Measurements from ENCODE around the gene VAV2. TPM values are rescaled to one million over a fixed set of nuclear protein-coding genes. Genes with fewer than 3 reads are reported as not detected.
"Not testable (repeated sequence)": the region's sequence is repeated elsewhere in the genome, so short reads cannot be mapped to it uniquely, and the experiment has no call there.

Gene VAV2
- total RNA-seq, 1 donor from 2014 or later, result 24.4 TPM

DNA sequence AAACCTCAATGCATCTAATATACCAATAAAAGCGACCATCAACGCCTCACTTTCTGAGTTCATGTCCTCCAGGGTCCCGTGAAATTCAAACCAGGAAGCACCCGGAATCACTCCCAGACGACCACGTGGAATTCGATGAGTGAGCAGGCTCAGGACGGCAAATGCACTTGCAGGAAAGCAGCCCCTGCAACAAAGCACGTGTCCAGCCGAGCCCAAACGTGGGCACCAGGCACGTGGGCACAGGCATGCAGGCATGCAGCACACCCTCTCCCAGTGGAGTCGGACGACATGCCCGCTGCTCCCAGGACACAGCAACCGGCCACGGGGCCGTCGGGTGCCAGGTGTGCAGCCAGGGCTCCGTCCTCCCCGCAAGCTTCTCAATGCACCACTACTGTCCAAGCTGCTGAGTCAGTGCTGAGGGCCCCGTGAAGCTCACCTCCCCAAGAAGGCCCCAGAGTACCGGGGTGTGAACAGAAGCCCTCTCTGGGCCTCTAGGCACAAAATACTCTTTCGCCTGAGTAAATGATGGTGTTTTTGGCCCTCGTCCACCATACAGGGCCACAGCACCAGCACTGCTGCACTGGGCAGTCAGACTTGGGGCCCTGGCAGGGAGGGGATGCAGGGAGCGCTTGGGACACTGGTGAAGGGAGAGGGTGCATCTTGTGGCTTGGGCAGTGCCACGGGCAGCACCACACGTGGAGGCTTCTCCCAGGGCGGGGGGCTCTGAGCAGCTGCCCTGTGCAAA is 87.6 kb downstream of the VAV2 start:
- no peak overlapping the region for H3K27ac Mint-ChIP-seq (ENCODE audit: unreplicated experiment)
- no peaks in the 10 kb centered on the region for H3K27me3 Mint-ChIP-seq (ENCODE audit: unreplicated experiment)
- H3K4me3 Mint-ChIP-seq (ENCODE audit: unreplicated experiment), result no peak overlapping the region
- H3K4me1 Mint-ChIP-seq (ENCODE audit: unreplicated experiment), result peaks cover 4% of the 10 kb centered on the region
- no peaks in the 10 kb centered on the region for H3K36me3 Mint-ChIP-seq (ENCODE audit: unreplicated experiment)
- TF ChIP-seq, protein P1, sequence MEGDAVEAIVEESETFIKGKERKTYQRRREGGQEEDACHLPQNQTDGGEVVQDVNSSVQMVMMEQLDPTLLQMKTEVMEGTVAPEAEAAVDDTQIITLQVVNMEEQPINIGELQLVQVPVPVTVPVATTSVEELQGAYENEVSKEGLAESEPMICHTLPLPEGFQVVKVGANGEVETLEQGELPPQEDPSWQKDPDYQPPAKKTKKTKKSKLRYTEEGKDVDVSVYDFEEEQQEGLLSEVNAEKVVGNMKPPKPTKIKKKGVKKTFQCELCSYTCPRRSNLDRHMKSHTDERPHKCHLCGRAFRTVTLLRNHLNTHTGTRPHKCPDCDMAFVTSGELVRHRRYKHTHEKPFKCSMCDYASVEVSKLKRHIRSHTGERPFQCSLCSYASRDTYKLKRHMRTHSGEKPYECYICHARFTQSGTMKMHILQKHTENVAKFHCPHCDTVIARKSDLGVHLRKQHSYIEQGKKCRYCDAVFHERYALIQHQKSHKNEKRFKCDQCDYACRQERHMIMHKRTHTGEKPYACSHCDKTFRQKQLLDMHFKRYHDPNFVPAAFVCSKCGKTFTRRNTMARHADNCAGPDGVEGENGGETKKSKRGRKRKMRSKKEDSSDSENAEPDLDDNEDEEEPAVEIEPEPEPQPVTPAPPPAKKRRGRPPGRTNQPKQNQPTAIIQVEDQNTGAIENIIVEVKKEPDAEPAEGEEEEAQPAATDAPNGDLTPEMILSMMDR (IDR thresholded peaks at IDR 0.05), result no peak
- no peaks in the 10 kb centered on the region for H3K9me3 Mint-ChIP-seq (ENCODE audit: unreplicated experiment)
- no peak for DNase-seq (ENCODE audit: extremely low spot score, unreplicated experiment)

DNA sequence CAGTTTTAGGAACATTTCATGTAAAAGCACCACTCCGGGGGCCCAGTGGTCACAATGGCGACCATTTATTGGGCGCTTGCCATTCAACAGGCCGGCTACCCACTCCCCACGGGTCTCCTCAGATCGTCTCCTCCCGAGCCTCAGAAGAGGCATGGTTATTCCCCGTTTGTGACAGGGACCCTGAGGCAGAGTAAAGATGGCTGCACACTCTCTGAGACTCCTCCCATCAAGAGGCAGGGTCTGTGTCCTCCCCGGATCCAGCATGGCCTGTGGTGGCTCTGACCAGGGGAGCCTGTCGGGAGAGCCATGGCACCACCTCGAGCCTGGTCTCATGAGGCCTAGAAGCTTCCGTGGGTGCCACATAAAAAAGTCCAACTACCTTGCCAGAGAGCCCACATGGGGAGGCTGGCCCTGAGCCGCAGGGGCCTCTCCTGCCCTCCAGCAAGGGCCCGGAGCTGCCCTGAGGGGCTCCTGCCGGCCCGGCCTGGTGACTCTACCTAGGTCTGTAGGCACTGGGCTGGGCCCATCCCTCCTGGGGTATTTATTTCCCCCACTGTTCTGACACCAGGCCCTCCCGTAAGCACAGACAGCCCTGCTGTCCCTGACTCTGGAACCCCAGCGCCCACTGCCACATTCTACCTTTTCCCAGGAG is 90.8 kb downstream of the VAV2 start:
- H3K27ac Mint-ChIP-seq (ENCODE audit: unreplicated experiment), result no peak overlapping the region
- H3K36me3 Mint-ChIP-seq (ENCODE audit: unreplicated experiment), result no peaks in the 10 kb centered on the region
- no peak for DNase-seq (ENCODE audit: extremely low spot score, unreplicated experiment)
- no peaks in the 10 kb centered on the region for H3K27me3 Mint-ChIP-seq (ENCODE audit: unreplicated experiment)
- TF ChIP-seq, protein P1 (IDR thresholded peaks at IDR 0.05), result no peak
- H3K4me3 Mint-ChIP-seq (ENCODE audit: unreplicated experiment), result no peak overlapping the region
- no peaks in the 10 kb centered on the region for H3K9me3 Mint-ChIP-seq (ENCODE audit: unreplicated experiment)
- peaks cover 15% of the 10 kb centered on the region for H3K4me1 Mint-ChIP-seq (ENCODE audit: unreplicated experiment)

DNA sequence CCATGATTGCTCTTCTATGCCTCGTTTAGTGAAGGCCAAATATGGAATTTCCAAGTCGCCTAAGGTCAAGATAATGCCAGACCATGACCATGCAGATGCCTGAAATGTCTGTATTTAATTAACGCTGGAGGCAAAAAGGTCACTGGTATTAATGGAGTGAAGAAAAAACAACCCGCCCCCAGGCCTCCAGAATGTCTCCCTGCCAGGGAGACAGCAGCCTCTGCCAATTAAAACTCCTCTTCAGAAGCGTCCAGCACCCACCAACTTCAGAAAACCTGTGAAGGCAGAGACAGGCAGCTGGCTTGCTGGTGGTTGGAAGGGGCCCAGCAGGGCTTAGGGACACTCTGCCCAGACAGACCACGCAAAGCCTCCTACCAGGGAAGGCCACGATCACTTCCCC is 94.4 kb downstream of the VAV2 start:
- no peaks in the 10 kb centered on the region for H3K36me3 Mint-ChIP-seq (ENCODE audit: unreplicated experiment)
- no peaks in the 10 kb centered on the region for H3K27me3 Mint-ChIP-seq (ENCODE audit: unreplicated experiment)
- H3K27ac Mint-ChIP-seq (ENCODE audit: unreplicated experiment), result peak overlapping the region; percentile 31
- no peak overlapping the region for H3K4me3 Mint-ChIP-seq (ENCODE audit: unreplicated experiment)
- peaks cover 15% of the 10 kb centered on the region for H3K4me1 Mint-ChIP-seq (ENCODE audit: unreplicated experiment)
- DNase-seq (ENCODE audit: extremely low spot score, unreplicated experiment), result no peak
- TF ChIP-seq, protein P1 (IDR thresholded peaks at IDR 0.05), result no peak
- H3K9me3 Mint-ChIP-seq (ENCODE audit: unreplicated experiment), result no peaks in the 10 kb centered on the region

DNA sequence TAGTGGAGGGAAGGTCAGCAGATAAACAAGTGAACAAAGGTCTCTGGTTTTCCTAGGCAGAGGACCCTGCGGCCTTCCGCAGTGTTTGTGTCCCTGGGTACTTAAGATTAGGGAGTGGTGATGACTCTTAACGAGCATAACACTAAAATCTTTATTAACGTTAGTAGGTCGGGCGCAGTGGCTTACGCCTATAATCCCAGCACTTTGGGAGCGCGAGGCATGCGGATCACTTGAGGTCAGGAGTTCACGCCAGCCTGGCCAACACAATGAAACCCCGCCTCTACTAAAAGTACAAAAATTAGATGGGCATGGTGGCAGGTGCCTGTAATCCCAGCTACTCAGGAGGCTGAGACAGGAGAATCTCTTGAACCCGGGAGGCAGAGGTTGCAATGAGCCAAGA is 96.1 kb downstream of the VAV2 start:
- H3K4me1 Mint-ChIP-seq (ENCODE audit: unreplicated experiment), result peaks cover 22% of the 10 kb centered on the region
- H3K36me3 Mint-ChIP-seq (ENCODE audit: unreplicated experiment); H3K27ac Mint-ChIP-seq (ENCODE audit: unreplicated experiment); H3K9me3 Mint-ChIP-seq (ENCODE audit: unreplicated experiment); H3K4me3 Mint-ChIP-seq (ENCODE audit: unreplicated experiment); DNase-seq (ENCODE audit: extremely low spot score, unreplicated experiment); H3K27me3 Mint-ChIP-seq (ENCODE audit: unreplicated experiment): not testable (repeated sequence)

DNA sequence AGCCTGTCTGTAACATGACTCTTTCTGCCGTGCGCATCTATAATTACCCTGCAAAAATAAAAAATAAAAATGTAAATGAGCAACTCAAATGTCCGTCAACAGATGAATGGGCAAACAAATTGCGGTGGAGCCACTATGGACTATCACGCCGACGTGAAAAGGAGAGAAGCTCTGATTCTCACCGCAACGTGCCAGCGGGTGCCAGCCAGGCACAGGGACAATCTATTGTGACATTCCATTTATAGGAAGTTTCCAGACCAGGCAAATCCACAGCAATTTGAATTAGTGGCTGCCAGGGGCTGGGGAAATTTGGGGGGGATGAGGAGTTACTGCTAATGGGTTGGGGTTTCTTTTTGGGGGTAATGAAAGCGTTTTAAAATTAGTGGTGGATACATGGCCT is 96.8 kb downstream of the VAV2 start:
- TF ChIP-seq, protein P1 (IDR thresholded peaks at IDR 0.05), result no peak
- peaks cover 1% of the 10 kb centered on the region for H3K36me3 Mint-ChIP-seq (ENCODE audit: unreplicated experiment)
- H3K27me3 Mint-ChIP-seq (ENCODE audit: unreplicated experiment), result no peaks in the 10 kb centered on the region
- H3K9me3 Mint-ChIP-seq (ENCODE audit: unreplicated experiment), result no peaks in the 10 kb centered on the region
- DNase-seq (ENCODE audit: extremely low spot score, unreplicated experiment), result no peak
- H3K4me3 Mint-ChIP-seq (ENCODE audit: unreplicated experiment), result no peak overlapping the region
- H3K27ac Mint-ChIP-seq (ENCODE audit: unreplicated experiment), result no peak overlapping the region
- peaks cover 26% of the 10 kb centered on the region for H3K4me1 Mint-ChIP-seq (ENCODE audit: unreplicated experiment)
